Body of pancreas (tissue), 4 donors: Measurements from ENCODE around the gene SEC24A.

Experiments
- CTCF ChIP-seq, 7 experiments: fragments of 450-650 bp in 4 of 7; fragments of 200-600 bp in 3 of 7; sonication (generic) in 3 of 7; IDR thresholded peaks; one replicate each; pipeline ENCODE4 v1.5.1; 2016 to 2019; ENCODE audit warnings: antibody characterized with exemption in 7 of 7
- POLR2A ChIP-seq, 3 donors: fragments of 450-650 bp; IDR thresholded peaks; one replicate each; pipeline ENCODE4 v1.6.1; 2016; ENCODE audit warnings: antibody characterized with exemption in 3 of 3, mild to moderate bottlenecking in 2 of 3

DNA sequence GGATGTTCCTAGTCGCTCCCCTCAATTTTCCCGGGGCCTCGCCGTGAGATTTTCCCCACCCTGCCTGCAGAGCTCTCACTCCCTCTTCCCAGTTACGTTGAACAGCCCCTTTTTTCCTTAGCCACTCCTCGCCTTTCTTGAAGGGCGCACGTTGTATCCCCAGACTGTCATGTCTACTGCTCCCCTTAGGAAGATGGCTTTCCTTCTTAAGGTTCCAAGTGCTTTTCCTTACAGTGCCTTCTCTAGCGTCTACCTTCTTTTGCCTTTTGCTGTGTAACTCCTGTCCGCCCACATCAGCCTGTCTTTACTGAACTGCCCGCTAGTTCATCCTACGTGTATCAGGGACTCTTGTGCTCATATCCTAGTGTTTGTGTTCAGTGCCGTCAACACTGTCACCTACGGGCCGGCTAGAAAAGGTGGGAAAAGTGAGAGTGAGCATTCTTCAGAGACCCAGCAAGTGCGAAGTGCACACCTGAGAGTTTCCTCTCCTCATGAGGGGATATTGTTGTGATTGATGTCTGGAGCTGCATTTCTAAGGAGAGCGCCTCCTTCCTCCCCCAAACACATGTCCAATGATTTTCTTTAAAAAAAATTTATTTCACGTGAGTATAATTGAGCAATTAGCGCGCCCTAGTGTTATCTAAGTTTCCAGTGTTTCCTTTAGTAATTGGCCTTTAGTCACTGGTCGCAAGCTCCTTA, 90.5 kb downstream of the SEC24A start:
- no peak for TF ChIP-seq POLR2A (IDR thresholded peaks at IDR 0.05)
- peak in 4 of 7 experiments; percentile 1 to 37 (median 12) for TF ChIP-seq CTCF (IDR thresholded peaks at IDR 0.05)
